Fibroblast of pulmonary artery (primary cell): Measurements from ENCODE around the gene CNTROB.
A peak's percentile ranks its signal among the peaks of the same experiment; 100 is the strongest.

Experiments used
- DNase-seq: peaks from one replicate; pipeline ENCODE4 v3.0.0-alpha.2; 2010; ENCODE audit warnings: low read depth
- H3K4me3 ChIP-seq: replicated peaks from 2 replicates; pipeline ENCODE4 v1.5.1; 2011; ENCODE audit warnings: low read depth, mild to moderate bottlenecking, control low read depth, low read length, moderate library complexity
- TF ChIP-seq, protein P1 (sequence below): IDR thresholded peaks from 2 replicates; pipeline ENCODE4 v1.5.1; 2011; ENCODE audit warnings: mild to moderate bottlenecking, control low read depth, low read length, inconsistent platforms; ENCODE audit errors: missing control alignments

The CNTROB gene

DNA sequence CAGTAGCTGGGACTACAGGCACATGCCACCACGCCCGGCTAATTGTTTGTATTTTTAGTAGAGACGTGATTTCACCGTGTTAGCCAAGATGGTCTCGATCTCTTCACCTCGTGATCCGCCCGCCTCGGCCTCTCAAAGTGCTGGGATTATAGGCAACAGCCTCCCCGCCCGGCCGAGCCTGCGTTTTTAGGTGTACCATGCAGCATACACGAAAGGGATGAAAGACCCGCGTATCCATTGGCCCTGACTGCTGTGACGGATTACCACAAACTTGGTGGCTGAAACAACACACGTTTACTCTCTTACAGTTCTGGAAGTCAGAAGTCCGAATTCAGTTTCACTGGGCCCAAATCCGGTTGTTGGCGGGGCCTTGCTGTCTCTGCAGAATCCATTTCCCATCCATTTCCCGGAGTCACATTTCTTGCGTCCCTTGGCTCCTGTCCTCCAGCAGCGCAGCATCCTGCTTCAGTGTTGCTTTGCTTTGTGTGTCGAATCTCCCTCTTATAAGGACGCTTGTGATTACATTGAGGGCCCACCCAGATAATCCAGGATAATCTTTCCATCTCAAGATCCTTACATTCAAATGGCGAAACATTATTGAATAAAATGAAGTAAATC, 62.1 kb downstream of the CNTROB start:
- no peak overlapping the region for H3K4me3 ChIP-seq
- no peak for DNase-seq
- TF ChIP-seq, protein P1, sequence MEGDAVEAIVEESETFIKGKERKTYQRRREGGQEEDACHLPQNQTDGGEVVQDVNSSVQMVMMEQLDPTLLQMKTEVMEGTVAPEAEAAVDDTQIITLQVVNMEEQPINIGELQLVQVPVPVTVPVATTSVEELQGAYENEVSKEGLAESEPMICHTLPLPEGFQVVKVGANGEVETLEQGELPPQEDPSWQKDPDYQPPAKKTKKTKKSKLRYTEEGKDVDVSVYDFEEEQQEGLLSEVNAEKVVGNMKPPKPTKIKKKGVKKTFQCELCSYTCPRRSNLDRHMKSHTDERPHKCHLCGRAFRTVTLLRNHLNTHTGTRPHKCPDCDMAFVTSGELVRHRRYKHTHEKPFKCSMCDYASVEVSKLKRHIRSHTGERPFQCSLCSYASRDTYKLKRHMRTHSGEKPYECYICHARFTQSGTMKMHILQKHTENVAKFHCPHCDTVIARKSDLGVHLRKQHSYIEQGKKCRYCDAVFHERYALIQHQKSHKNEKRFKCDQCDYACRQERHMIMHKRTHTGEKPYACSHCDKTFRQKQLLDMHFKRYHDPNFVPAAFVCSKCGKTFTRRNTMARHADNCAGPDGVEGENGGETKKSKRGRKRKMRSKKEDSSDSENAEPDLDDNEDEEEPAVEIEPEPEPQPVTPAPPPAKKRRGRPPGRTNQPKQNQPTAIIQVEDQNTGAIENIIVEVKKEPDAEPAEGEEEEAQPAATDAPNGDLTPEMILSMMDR: no peak

DNA sequence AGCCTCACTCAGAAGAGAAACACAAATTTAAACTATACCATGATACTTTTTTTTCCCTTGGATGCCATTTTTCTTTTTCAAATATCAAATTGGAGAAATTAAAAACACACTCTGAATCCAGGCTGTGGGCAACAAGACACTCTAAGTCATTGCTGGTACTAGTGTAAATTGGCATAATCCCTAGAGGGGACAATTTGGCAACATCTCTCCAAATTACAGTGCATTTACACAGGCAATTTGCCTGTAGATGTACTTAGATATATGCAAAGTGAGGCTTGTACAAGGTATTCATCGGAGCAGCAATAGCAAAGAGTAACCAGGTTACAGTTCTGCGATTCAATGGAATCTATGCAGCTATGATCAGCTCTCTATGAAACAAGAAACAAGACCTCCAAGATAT, 63.7 kb downstream of the CNTROB start:
- no peak overlapping the region for H3K4me3 ChIP-seq
- DNase-seq: no peak
- TF ChIP-seq, protein P1: no peak

DNA sequence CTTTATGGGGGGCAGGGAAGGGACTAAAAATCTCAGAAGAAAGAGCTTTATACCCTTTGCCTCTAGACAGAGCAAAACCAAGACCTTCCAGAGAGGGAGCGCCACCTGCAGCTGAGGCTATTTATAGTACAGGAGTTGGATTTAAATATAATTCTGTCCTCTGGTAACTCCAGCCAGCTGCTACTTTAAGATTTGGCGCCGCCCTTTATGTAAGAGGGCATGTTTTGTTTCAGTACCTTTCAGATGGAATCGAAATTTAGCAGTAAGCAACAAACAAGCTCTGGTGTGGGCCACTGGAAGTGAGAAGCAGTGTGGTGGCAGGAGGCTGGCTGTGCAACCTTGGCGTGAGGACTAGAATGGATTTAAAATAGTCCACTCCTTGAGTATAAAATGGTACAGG, 65.2 kb downstream of the CNTROB start:
- peak; percentile 51 for DNase-seq
- TF ChIP-seq, protein P1: peak; percentile 56
- no peak overlapping the region for H3K4me3 ChIP-seq
